ENCODE data around the gene OSBPL2.

DNA sequence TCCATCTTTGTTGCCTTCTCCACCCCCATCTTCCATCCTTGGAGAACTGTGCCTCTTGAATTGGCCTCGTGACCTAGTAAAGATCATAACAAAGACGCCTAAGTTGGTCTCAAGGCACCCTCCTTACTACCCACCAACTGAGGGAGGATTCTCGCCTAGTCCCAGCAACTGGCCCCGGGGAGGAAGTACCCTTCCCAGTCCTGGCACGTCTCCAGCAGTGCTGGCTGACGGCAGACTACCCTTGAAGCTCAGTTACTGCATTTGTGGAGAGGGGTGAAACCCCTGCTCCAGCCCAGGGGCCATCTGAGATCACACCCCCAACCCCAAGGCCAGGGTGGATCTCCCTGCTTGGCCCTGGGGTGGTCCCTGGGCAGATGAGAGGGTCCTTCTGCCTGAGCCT, 2.1 kb upstream of the OSBPL2 start:
- TF ChIP-seq, protein P1, sequence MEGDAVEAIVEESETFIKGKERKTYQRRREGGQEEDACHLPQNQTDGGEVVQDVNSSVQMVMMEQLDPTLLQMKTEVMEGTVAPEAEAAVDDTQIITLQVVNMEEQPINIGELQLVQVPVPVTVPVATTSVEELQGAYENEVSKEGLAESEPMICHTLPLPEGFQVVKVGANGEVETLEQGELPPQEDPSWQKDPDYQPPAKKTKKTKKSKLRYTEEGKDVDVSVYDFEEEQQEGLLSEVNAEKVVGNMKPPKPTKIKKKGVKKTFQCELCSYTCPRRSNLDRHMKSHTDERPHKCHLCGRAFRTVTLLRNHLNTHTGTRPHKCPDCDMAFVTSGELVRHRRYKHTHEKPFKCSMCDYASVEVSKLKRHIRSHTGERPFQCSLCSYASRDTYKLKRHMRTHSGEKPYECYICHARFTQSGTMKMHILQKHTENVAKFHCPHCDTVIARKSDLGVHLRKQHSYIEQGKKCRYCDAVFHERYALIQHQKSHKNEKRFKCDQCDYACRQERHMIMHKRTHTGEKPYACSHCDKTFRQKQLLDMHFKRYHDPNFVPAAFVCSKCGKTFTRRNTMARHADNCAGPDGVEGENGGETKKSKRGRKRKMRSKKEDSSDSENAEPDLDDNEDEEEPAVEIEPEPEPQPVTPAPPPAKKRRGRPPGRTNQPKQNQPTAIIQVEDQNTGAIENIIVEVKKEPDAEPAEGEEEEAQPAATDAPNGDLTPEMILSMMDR (IDR thresholded peaks at IDR 0.05): no peak
- TF ChIP-seq EZH2 (IDR thresholded peaks at IDR 0.05): no peak

Measured in neural progenitor cell (in vitro differentiated cells).